Measurements from ENCODE around the gene CTNNB1.

DNA sequence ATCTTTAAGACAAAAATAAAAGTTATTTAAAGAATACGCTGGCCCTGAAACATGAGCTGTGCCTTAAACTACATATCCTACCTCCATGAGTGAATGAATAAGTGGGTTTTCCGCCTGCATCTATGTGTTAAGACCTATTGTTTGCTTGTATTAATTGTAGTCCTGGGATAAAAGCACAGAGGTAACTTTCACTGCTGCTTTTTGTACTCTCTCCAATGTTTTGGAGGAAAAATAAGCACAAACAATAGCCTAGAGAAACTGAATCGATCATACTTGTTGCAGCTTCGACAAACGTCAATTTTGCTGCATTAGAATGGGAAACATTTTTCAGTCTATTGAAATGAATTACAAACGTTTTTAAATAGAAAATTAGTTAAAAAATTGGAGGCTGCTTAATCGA, 1.3 kb upstream of the CTNNB1 start:
- TF ChIP-seq, protein P1, sequence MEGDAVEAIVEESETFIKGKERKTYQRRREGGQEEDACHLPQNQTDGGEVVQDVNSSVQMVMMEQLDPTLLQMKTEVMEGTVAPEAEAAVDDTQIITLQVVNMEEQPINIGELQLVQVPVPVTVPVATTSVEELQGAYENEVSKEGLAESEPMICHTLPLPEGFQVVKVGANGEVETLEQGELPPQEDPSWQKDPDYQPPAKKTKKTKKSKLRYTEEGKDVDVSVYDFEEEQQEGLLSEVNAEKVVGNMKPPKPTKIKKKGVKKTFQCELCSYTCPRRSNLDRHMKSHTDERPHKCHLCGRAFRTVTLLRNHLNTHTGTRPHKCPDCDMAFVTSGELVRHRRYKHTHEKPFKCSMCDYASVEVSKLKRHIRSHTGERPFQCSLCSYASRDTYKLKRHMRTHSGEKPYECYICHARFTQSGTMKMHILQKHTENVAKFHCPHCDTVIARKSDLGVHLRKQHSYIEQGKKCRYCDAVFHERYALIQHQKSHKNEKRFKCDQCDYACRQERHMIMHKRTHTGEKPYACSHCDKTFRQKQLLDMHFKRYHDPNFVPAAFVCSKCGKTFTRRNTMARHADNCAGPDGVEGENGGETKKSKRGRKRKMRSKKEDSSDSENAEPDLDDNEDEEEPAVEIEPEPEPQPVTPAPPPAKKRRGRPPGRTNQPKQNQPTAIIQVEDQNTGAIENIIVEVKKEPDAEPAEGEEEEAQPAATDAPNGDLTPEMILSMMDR (IDR thresholded peaks at IDR 0.05): no peak
- no peak for TF ChIP-seq POLR2A (IDR thresholded peaks at IDR 0.05; ENCODE audit: low read depth)

Measured in esophagus muscularis mucosa (tissue), 3 donors.